Loucy (cell line): Measurements from ENCODE around the gene ARL3.

Experiments
- H2AFZ ChIP-seq: fragments of 200-600 bp; sonication (generic); 2 replicates; pipeline ENCODE4 v1.6.0; 2016; ENCODE audit warnings: antibody characterized with exemption, mild to moderate bottlenecking, low read length, moderate library complexity
- H3F3A ChIP-seq: fragments of 200-600 bp; 2 replicates; pipeline ENCODE4 v1.6.0; 2016; ENCODE audit warnings: antibody characterized with exemption, low read depth, mild to moderate bottlenecking
- H3K27me3 ChIP-seq: fragments of 200-600 bp; sonication (generic); 2 replicates; pipeline ENCODE4 v1.6.1; 2014; ENCODE audit warnings: low read length, mild to moderate bottlenecking; ENCODE audit not compliant: insufficient read depth, poor library complexity, severe bottlenecking
- H3K36me3 ChIP-seq: fragments of 200-600 bp; sonication (generic); 2 replicates; pipeline ENCODE4 v1.6.1; 2016; ENCODE audit warnings: low read length; ENCODE audit not compliant: insufficient read depth
- H3K4me1 ChIP-seq: fragments of 200-600 bp; sonication (generic); 2 replicates; pipeline ENCODE4 v1.5.1; 2014; ENCODE audit warnings: low read length, mild to moderate bottlenecking; ENCODE audit not compliant: insufficient read depth, poor library complexity, severe bottlenecking
- H3K4me2 ChIP-seq: fragments of 200-600 bp; sonication (generic); 2 replicates; pipeline ENCODE4 v1.6.0; 2014; ENCODE audit warnings: antibody characterized with exemption, low read length, low read depth, mild to moderate bottlenecking; ENCODE audit not compliant: poor library complexity, severe bottlenecking
- H3K4me3 ChIP-seq: fragments of 200-600 bp; sonication (generic); 2 replicates; pipeline ENCODE4 v1.5.1; 2014; ENCODE audit warnings: low read length, mild to moderate bottlenecking, mixed read lengths; ENCODE audit not compliant: poor library complexity, severe bottlenecking
- H3K79me2 ChIP-seq: fragments of 200-600 bp; sonication (generic); 2 replicates; pipeline ENCODE4 v1.6.1; 2014; ENCODE audit warnings: low read length; ENCODE audit not compliant: insufficient read depth
- H3K9ac ChIP-seq: fragments of 200-600 bp; sonication (generic); 2 replicates; pipeline ENCODE4 v1.6.0; 2014; ENCODE audit warnings: mild to moderate bottlenecking, low read depth, low read length, moderate library complexity; ENCODE audit not compliant: poor library complexity, severe bottlenecking
- H3K9me2 ChIP-seq: fragments of 200-600 bp; sonication (generic); replicated peaks from 2 replicates; pipeline ENCODE4 v1.6.1; 2016; ENCODE audit warnings: low read depth, low read length, mixed read lengths
- H3K9me3 ChIP-seq: fragments of 200-600 bp; sonication (generic); 2 replicates; pipeline ENCODE4 v1.6.1; 2014; ENCODE audit warnings: mild to moderate bottlenecking, antibody characterized with exemption, low read length, low read depth; ENCODE audit not compliant: insufficient read depth
- H4K20me1 ChIP-seq: fragments of 200-600 bp; sonication (generic); 2 replicates; pipeline ENCODE4 v1.6.0; 2014; ENCODE audit warnings: antibody characterized with exemption, low read length, mild to moderate bottlenecking; ENCODE audit not compliant: insufficient read depth, poor library complexity, severe bottlenecking
- CTCF ChIP-seq: fragments of 200-600 bp; sonication (generic); conservative IDR thresholded peaks from 2 replicates; pipeline ENCODE4 v1.5.1; 2014; ENCODE audit warnings: mild to moderate bottlenecking, antibody characterized with exemption, low read length
- EZH2phosphoT487 ChIP-seq: fragments of 200-600 bp; IDR thresholded peaks from 2 replicates; pipeline ENCODE4 v1.6.1; 2018; ENCODE audit warnings: antibody characterized with exemption, mild to moderate bottlenecking, moderate library complexity, borderline replicate concordance

Gene ARL3

GRCh38 chr10:102656791-102657371, 57.3 kb downstream of the ARL3 start:
- Histone ChIP-seq H3K36me3 (peaks cover 66% of the 10 kb centered on the region; the same call in 1 of the 2 replicates), H3K4me2 (no peak overlapping the region), H3K4me1 (peaks cover 33% of the 10 kb centered on the region), H3K9ac (no peak overlapping the region), H2AFZ (no peak overlapping the region), H3K9me3 (no peaks in the 10 kb centered on the region), H4K20me1 (peaks cover 34% of the 10 kb centered on the region), H3K27me3 (no peaks in the 10 kb centered on the region), H3K4me3 (no peak overlapping the region), H3K79me2 (peaks cover 39% of the 10 kb centered on the region), H3F3A (no peaks in the 10 kb centered on the region), H3K9me2 (no peaks in the 10 kb centered on the region)
- TF ChIP-seq EZH2phosphoT487 (no peak), CTCF (no peak)

GRCh38 chr10:102656026-102656425, 58.2 kb downstream of the ARL3 start:
- Histone ChIP-seq H3K9me3 (no peaks in the 10 kb centered on the region), H3K9ac (no peak overlapping the region), H4K20me1 (peaks cover 43% of the 10 kb centered on the region), H3F3A (no peaks in the 10 kb centered on the region), H3K27me3 (no peaks in the 10 kb centered on the region), H2AFZ (no peak overlapping the region), H3K4me2 (no peak overlapping the region), H3K79me2 (peaks cover 47% of the 10 kb centered on the region), H3K9me2 (no peaks in the 10 kb centered on the region), H3K36me3 (peaks cover 66% of the 10 kb centered on the region; the same call in 1 of the 2 replicates), H3K4me1 (peaks cover 36% of the 10 kb centered on the region), H3K4me3 (no peak overlapping the region)
- no peak for TF ChIP-seq EZH2phosphoT487
- TF ChIP-seq CTCF = no peak

- no peaks in the 10 kb centered on the region for H3K9me3 ChIP-seq
- peaks cover 36% of the 10 kb centered on the region for H3K4me1 ChIP-seq
- TF ChIP-seq CTCF = no peak
- TF ChIP-seq EZH2phosphoT487 = no peak
- H3F3A ChIP-seq = no peaks in the 10 kb centered on the region
- H3K9ac ChIP-seq = no peak overlapping the region
- no peak overlapping the region for H3K4me2 ChIP-seq
- H3K27me3 ChIP-seq = no peaks in the 10 kb centered on the region
- peaks cover 66% of the 10 kb centered on the region; the same call in 1 of the 2 replicates for H3K36me3 ChIP-seq
- H4K20me1 ChIP-seq = peaks cover 53% of the 10 kb centered on the region
- no peak overlapping the region for H3K4me3 ChIP-seq
- peaks cover 58% of the 10 kb centered on the region for H3K79me2 ChIP-seq
- no peak overlapping the region for H2AFZ ChIP-seq
- H3K9me2 ChIP-seq = no peaks in the 10 kb centered on the region
Observed at GRCh38 chr10:102654969-102655368, 59.2 kb downstream of the ARL3 start.
